ENCODE results near the gene TCF4. TPM values are rescaled to one million over a fixed set of nuclear protein-coding genes. Genes with fewer than 3 reads are reported as not detected.
A peak's percentile ranks its signal among the peaks of the same experiment; 100 is the strongest.

The TCF4 gene
- total and polyA plus RNA-seq, 4 donors: 4.3 to 15.3 (median 11.5) TPM

DNA sequence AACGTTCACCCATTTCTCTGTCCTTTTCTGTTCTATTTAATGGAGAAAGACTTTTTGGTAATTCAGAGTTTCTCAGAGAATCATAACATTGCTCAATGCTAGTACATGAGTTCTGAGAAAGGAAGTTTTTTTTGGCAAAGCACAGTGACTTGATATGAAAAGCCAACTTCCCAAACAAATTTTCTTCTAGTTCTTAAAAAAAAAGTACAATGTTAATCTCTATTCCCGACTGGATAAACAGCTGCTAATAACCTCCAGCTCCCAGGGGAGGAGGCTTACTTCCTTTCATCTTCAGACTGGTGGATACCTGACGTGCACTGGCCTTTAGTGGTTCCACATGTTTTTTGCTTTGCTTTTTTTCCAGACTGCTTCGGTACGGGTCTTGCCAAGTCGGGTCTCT, 344.1 kb downstream of the TCF4 start:
- WGBS: 66% methylated on average over 6 of the region's 6 CpGs
- Histone ChIP-seq H3K36me3 (ENCODE audit: control insufficient read depth in 4 of 4, insufficient read depth in 3 of 4, low read depth in 1 of 4, low read length in 3 of 4) (no peaks in the 10 kb centered on the region), H3K9ac (ENCODE audit: low read depth in 1 of 2, low read length in 2 of 2) (no peak overlapping the region), H3K27me3 (ENCODE audit: control insufficient read depth in 4 of 4, insufficient read depth in 4 of 4, low read length in 3 of 4) (no peaks in the 10 kb centered on the region), H3K27ac (ENCODE audit: low read depth in 1 of 2, low read length in 2 of 2) (peak overlapping the region in 1 of 2 donors; percentile 6), H3K4me1 (ENCODE audit: control insufficient read depth in 4 of 4, insufficient read depth in 4 of 4, low read length in 3 of 4) (no peaks in the 10 kb centered on the region), H3K4me3 (ENCODE audit: low read depth in 1 of 3, low read length in 3 of 3) (no peak overlapping the region), H3K9me3 (ENCODE audit: control insufficient read depth in 4 of 4, low read length in 3 of 4) (no peaks in the 10 kb centered on the region)
- DNase-seq (ENCODE audit: low spot score): no peak
- peak; percentile 46 for TF ChIP-seq NR2F2 (IDR thresholded peaks at IDR 0.05)
- TF ChIP-seq REST (IDR thresholded peaks at IDR 0.05): no peak

GRCh38 chr18:55243255-55243654, 344.7 kb downstream of the TCF4 start:
- H3K9me3 ChIP-seq (ENCODE audit: control insufficient read depth in 4 of 4, low read length in 3 of 4): no peaks in the 10 kb centered on the region
- no peak overlapping the region for H3K27ac ChIP-seq (ENCODE audit: low read depth in 1 of 2, low read length in 2 of 2)
- no peaks in the 10 kb centered on the region for H3K27me3 ChIP-seq (ENCODE audit: control insufficient read depth in 4 of 4, insufficient read depth in 4 of 4, low read length in 3 of 4)
- H3K4me1 ChIP-seq (ENCODE audit: control insufficient read depth in 4 of 4, insufficient read depth in 4 of 4, low read length in 3 of 4): no peaks in the 10 kb centered on the region
- TF ChIP-seq RXRA (IDR thresholded peaks at IDR 0.05): no peak
- no peak for TF ChIP-seq YY1 (IDR thresholded peaks at IDR 0.05)
- no peak for TF ChIP-seq HNF4G (IDR thresholded peaks at IDR 0.05)
- no peak for DNase-seq (ENCODE audit: low spot score)
- 72% methylated on average over 2 of the region's 2 CpGs for WGBS
- no peaks in the 10 kb centered on the region for H3K36me3 ChIP-seq (ENCODE audit: control insufficient read depth in 4 of 4, insufficient read depth in 3 of 4, low read depth in 1 of 4, low read length in 3 of 4)
- no peak overlapping the region for H3K9ac ChIP-seq (ENCODE audit: low read depth in 1 of 2, low read length in 2 of 2)
- no peak overlapping the region for H3K4me3 ChIP-seq (ENCODE audit: low read depth in 1 of 3, low read length in 3 of 3)

GRCh38 chr18:55240978-55241377, 347.0 kb downstream of the TCF4 start:
- Histone ChIP-seq H3K9me3 (ENCODE audit: control insufficient read depth in 4 of 4, low read length in 3 of 4) (no peaks in the 10 kb centered on the region), H3K9ac (ENCODE audit: low read depth in 1 of 2, low read length in 2 of 2) (no peak overlapping the region)
- TF ChIP-seq, protein P1, sequence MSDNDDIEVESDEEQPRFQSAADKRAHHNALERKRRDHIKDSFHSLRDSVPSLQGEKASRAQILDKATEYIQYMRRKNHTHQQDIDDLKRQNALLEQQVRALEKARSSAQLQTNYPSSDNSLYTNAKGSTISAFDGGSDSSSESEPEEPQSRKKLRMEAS (IDR thresholded peaks at IDR 0.05): no peak
- no peak for TF ChIP-seq EGR1 (IDR thresholded peaks at IDR 0.05; ENCODE audit: low read depth in 2 of 2)
- TF ChIP-seq REST (IDR thresholded peaks at IDR 0.05): no peak
- TF ChIP-seq HNF4G (IDR thresholded peaks at IDR 0.05): no peak
- no peak for TF ChIP-seq GABPA (IDR thresholded peaks at IDR 0.05 in 1 of 2, conservative IDR thresholded peaks at IDR 0.05 in 1 of 2)
- TF ChIP-seq, protein P2, sequence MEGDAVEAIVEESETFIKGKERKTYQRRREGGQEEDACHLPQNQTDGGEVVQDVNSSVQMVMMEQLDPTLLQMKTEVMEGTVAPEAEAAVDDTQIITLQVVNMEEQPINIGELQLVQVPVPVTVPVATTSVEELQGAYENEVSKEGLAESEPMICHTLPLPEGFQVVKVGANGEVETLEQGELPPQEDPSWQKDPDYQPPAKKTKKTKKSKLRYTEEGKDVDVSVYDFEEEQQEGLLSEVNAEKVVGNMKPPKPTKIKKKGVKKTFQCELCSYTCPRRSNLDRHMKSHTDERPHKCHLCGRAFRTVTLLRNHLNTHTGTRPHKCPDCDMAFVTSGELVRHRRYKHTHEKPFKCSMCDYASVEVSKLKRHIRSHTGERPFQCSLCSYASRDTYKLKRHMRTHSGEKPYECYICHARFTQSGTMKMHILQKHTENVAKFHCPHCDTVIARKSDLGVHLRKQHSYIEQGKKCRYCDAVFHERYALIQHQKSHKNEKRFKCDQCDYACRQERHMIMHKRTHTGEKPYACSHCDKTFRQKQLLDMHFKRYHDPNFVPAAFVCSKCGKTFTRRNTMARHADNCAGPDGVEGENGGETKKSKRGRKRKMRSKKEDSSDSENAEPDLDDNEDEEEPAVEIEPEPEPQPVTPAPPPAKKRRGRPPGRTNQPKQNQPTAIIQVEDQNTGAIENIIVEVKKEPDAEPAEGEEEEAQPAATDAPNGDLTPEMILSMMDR (IDR thresholded peaks at IDR 0.05; ENCODE audit: low read depth, low read length, missing input control): no peak
- TF ChIP-seq JUND (IDR thresholded peaks at IDR 0.05): no peak
- no peak for TF ChIP-seq RXRA (IDR thresholded peaks at IDR 0.05)
- no peak for TF ChIP-seq RAD21 (IDR thresholded peaks at IDR 0.05)
- no peak for TF ChIP-seq YY1 (IDR thresholded peaks at IDR 0.05)
- TF ChIP-seq FOXA1 (IDR thresholded peaks at IDR 0.05): no peak
- TF ChIP-seq NR2F2 (IDR thresholded peaks at IDR 0.05): no peak
- TF ChIP-seq TAF1 (conservative IDR thresholded peaks at IDR 0.05): no peak
- no peak for TF ChIP-seq ZBTB33 (IDR thresholded peaks at IDR 0.05)
- no peak for TF ChIP-seq HNF4A (conservative IDR thresholded peaks at IDR 0.05)

More at GRCh38 chr18:55240978-55241377, 347.0 kb downstream of the TCF4 start:
- no peaks in the 10 kb centered on the region for H3K4me1 ChIP-seq (ENCODE audit: control insufficient read depth in 4 of 4, insufficient read depth in 4 of 4, low read length in 3 of 4)
- no peak overlapping the region for H3K4me3 ChIP-seq (ENCODE audit: low read depth in 1 of 3, low read length in 3 of 3)
- WGBS: 84% methylated on average over 5 of the region's 5 CpGs
- no peak overlapping the region for H3K27ac ChIP-seq (ENCODE audit: low read depth in 1 of 2, low read length in 2 of 2)
- no peaks in the 10 kb centered on the region for H3K36me3 ChIP-seq (ENCODE audit: control insufficient read depth in 4 of 4, insufficient read depth in 3 of 4, low read depth in 1 of 4, low read length in 3 of 4)
- no peaks in the 10 kb centered on the region for H3K27me3 ChIP-seq (ENCODE audit: control insufficient read depth in 4 of 4, insufficient read depth in 4 of 4, low read length in 3 of 4)
- no peak for DNase-seq (ENCODE audit: low spot score)
